Raji (cell line): Measurements from ENCODE around the gene MYPOP.

Source experiments
- POLR2A ChIP-seq: IDR thresholded peaks from 2 replicates; pipeline ENCODE4 v1.6.1; 2011; ENCODE audit warnings: low read depth, low read length, control low read depth; ENCODE audit not compliant: insufficient read depth

MYPOP gene

DNA sequence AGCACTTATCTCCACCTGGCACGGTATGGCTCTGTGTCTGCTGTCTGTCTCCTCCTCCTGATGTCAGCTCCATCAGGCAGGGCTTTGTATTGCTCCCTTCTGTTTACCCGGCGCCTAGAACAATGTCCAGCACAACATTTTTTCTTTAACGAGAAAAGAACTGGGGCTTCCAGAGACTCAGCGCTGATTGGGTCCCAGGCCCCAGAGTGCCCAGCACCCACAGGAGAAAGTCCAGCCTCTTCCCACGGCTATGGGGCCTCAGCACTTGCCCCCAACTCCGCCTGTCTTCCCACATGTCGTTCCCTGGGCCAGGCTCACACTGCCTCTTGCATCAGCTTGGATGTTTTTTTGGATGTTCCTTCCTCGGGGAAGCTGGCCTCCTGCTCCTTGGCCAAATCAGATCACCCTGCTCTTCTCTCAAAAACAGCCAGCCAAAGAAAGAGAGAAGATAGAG lies 6.9 kb downstream of the MYPOP start:
- TF ChIP-seq POLR2A: no peak

DNA sequence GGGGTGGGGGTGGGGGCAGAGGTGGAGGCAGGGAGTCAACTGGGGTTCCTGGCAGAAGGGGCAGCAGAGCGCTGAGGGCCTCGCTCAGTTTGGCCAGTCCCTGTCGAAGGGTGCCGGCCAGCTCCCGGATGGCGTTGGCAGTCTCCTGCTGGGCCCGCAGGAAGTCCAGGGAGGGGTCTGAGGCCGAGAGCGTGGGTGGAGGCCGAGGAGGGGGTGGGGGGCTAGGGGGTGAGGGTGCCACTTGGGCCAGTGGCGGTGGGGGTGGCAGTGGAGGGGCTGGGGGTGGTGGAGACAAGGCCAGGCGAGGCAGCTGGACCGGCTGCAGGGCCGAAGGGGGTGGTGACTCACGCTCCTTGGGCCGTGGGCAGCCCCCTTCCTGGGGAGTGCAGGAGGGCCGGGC lies 11.5 kb downstream of the MYPOP start:
- TF ChIP-seq POLR2A: no peak

DNA sequence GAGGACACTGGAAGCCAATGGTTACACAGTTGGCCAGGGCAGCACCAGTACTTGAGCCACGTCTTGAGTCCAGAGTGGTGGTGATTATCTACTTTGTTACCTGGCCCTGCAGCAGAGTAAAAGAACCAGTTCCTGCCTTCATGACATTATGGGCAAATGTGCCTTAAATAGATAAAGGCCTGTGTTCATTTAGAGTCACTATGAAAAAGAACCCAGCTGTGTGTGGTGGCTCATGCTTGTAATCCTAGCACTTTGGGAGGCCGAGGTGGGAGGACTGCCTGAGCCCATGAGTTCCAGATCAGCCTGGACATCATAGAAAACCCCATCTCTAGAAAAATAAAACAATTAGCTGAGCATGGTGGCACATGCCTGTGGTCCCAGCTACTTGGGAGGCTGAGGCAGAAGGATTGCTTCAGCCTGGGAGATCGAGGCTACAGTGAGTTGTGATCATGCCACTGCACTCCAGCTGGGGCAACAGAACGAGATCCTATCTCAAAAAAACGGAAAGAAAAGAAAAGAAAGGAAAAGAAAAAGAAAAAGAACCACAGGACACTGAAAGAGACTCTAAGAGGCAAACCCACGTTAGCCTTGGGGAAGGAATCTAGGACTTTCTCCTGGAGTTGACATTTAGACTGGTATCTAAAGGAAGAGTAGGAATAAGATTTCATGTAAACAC lies 13.1 kb downstream of the MYPOP start:
- TF ChIP-seq POLR2A: no peak

DNA sequence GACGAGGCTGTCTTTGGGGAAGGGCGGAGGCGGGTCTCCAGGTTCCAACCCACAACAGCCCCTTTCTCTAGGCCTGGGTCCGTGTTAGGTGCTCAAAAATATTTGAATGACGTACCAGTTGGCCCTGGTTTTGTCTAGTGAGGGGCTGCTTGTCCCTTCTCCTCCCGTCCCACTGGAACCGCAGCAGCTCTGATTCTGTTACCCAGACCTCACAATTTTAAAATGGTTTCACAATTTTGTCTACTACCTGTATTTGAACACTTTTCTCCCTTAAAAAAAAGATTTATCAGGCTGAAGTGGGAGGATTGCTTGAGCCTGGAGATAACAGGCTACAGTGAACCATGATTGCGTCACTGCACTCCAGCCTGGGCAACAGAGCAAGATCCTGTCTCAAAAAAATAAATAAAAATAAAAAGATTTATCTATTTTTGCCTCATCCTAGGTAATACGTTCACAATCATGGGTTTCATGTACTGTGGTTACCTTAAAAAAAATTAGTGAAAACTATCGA lies 15.2 kb downstream of the MYPOP start:
- TF ChIP-seq POLR2A: no peak

DNA sequence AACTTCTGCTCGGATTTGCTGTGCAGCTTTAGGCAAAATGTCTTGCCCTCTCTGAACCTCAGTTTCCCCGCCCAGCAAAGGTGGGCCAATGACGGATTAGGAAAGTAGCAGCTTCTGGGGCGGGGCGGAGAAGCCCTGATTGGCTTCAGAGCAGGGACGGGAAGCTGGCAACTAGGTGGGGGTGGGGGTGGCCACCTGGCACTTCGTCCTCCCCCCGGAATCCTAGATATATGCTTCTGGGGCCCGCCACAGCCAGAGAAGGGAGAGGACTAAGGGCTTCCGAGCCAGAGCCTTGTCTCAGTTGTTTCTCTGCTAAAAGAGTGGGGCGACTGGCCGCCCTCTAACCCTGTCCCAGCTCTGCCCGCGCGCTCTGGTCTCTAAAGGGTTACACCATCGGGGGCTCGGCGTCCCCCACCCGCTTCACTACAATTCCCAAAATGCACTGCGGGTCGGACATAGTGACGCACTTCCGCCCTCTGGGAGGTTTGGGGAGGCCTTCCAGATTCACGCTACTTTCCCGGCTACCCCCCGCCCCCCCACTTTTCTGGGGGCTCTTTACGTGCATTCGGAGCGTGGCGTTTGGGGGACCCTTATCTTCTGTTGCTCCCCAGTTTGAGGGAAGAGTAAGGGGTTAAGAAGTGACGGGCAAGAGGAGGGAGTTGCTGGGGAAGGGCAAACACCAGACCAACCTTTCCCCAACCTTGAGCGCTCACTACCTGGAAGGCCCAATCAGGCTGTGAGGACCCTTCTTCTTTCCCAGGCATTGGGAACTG lies 15.8 kb downstream of the MYPOP start:
- peak; percentile 46; the same call in 1 of the 2 replicates for TF ChIP-seq POLR2A

DNA sequence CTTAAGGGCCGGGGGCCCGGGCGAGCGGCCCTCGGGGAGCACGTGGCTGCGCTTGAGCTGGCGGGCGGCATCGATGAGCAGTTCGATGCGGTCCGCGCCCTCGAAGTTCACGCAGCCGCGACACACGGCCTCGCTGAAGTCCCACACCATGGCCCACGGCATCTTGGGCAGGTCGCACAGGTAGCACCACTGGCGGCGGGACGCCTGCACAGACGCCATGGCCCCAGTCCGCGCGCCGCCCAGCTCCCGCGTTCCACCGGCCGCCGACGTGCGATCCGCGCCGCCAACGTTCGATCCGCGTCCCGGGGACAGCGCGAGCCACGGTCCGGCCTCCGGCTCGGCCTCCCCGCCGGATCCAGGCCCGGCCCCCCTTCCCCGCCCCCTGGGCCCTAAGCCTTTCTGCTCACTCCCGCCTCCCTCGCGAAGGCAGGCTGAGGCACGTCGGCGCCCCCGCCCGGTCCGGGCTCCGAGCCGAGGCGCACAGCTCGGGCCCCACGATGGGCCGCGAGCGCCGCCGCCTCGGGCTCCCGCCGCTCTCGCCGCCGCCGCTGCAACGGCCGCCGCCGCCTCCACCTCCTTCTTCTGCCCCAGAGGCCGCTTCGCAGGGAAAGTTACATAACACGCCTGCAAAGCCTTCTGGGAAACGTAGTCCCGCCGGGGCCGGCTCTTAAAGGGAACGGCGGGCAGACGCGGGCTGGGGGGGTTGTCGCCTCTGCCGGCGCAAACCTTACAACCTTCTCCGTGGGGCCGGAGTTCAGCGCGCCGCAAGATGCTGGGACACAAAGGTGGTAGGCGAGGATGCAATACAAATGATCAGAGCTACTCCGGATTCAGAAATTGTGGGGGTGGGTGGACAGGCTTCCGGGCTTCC lies 16.6 kb downstream of the MYPOP start, which contains the start of gene IRF2BP1:
Gene IRF2BP1, minus strand, starts transcription at position 586 of the 871 bp plus-strand sequence. Its CDS starts 367 bp downstream, at position 219.
- TF ChIP-seq POLR2A: peak; percentile 64

DNA sequence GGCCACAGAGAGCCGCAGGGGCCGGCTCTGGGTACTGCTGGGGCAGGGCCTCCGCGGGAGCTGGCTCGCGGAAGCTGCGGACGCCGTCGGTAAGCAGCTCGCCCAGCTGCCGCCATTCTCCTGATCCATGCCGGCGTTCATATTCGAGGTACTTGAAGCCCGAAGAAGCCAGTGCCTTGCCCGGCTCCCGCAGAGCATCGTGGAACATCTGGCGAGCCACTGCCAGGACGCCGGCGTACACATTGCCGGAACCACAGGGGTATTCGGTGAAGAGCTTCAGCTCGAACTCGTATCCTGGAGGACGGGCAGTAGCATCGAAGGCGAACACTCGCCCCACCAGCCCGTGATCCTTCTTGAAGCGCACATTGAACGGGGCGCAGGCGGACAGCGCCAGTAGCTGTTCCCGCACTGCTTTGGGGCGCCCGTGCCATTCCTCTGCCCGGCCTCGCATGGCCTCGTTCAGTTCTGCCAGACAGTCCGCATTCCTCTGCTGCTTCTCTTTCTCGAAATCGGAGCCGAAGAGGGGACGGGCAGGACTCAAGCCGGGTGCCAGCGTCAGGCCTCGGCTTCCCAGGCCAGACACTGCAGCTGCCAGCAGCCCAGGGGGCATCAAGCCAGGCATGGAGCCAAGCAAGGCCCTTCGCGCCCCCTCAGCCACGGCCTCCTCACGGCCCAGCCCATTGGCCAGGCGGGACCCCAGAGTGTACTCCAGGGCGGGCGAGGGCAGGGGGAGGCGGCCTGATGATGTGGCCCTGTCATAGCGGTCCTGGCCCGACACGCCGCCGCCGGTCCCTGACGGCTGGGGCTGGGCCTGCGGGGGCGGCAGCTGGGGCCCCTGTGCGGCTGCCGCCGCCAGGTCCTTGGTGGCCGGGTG lies 17.5 kb downstream of the MYPOP start:
- no peak for TF ChIP-seq POLR2A

DNA sequence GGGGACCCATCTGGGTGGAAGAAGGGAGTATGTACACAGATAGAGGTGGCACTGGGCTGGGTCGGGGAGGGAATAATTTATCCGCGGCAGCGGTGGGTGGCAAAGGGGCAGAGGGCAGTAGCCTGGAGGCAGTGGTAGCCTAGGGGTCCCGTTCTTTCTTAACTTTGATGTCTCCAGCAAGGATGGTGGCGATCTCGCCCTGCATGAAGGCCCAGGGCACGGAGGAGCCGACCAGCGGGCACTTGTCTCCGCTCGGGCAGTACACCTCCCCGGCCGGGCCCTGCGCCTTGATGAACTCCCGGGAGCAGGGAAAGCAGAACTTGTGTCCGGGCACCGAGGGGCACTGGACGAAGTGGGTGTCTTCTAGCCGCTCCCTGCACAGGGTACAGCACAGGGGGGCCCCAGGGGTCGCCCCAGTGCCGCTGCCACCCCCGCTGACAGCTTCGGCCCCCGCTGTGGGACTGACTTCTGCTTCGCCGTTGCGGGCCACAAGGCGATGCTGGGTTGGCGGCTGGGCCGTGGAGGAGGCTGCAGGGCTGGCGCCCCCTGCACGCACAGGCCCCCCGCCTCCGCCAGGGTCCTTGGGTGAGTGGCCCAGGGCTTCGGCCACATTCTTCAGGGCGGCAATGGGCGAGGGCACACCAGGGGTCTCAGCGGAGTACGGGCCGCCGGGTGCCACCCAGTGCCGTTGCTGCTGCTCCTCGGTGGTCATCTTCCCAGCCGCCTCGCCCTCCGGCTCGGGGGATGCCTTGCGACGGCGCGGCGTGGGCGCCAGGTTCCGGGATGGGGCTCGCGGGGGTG lies 18.3 kb downstream of the MYPOP start:
- TF ChIP-seq POLR2A: 0 out of 2 replicates have a peak, but pooled peaks have one; percentile 18

DNA sequence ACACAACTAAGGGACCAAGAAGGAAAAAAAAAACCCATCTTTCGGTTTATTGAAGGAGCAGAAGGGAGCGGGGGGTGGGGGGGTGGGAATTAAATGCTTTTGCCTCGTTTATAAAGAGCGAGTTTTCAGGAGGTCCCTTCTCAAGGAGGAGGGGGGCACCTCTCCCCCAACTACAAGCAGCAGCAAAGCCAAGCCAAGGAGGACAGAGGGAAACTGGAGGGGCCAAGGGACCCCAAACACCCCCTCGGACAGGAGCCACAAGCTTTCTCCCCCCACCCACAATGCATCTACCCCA lies 18.9 kb downstream of the MYPOP start:
- TF ChIP-seq POLR2A: no peak

DNA sequence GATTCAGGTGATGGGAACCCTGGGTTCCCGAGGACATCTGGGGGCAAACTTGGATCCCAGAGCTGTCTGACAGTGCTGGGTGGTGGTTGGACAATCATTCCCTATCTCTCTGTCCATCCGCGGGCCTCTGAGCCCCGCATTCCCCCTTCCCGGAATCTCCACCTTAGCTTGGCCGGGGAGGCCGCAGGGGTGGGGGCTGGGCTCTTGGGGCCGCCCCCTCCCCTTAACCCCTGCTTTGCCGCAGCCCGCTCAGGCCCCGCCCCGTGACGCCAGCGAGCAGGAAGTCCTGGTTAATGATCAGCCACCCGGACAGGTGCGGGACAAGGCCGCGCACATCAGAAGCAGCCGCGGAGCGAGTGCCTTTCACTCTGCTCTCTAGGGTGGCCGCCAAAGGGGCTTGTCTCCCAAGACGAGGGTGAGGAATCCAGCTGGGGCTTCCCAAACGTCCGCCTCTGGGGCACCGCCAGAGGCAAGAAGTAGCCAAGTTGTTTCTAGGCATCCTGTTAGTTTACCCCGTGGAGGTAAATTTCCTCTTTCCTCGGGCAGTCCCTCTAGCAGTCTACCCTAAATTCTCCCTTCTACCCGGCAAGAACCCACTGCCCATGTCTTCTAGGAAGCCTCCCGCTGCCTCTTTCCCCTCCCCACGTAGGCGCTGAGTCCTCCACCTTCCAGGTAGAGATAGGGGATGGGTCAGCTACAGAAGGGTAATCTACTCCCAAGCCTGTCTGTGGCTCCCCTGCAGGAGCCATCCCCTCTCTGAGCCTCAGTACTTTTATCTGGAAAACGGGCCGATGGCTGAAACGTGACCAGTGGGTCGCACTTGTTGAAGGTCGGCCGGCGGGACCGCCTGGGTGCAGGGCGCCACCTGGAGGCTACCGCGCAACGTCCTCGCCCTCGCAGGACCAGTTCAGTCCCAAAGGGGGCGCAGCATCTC lies 19.5 kb downstream of the MYPOP start:
- peak; percentile 80 for TF ChIP-seq POLR2A

DNA sequence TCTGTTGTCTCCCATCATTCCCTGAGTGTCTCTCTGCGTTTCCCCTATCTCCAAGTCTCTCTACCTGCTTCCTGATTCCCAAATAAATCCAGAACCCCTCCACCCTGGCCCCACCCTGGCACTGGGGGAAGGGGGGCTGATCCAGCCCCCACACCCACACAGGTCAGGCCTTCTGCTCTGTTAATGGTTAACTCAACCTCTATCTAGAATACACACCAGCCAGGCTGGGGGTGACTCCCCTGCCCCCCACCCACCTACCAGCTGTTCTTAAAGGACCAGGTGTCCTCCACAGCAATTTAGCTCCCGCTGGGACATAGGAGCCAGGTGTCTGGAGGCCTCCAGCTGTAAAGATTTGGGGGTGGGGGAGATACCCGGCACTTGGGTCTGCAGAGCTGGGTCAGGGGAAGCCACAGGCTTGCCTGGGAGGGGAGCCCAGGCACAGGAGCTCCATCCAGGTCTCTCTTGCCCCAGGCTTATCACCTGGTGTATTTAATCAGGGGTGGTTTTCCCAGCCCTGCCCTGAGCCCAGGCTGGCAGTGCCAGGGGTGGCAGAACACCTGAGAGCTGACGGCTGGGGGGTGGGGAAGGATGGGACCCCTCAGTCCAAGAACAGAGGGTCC lies 20.4 kb downstream of the MYPOP start:
- TF ChIP-seq POLR2A: no peak
